GM12801 (cell line): ENCODE data around the gene CAPN9.

ENCODE experiments used
- CTCF ChIP-seq: IDR thresholded peaks from one replicate; pipeline ENCODE4 v1.5.1; 2011; ENCODE audit warnings: control low read depth; ENCODE audit not compliant: insufficient read length; ENCODE audit errors: extremely low read depth

The CAPN9 gene

DNA sequence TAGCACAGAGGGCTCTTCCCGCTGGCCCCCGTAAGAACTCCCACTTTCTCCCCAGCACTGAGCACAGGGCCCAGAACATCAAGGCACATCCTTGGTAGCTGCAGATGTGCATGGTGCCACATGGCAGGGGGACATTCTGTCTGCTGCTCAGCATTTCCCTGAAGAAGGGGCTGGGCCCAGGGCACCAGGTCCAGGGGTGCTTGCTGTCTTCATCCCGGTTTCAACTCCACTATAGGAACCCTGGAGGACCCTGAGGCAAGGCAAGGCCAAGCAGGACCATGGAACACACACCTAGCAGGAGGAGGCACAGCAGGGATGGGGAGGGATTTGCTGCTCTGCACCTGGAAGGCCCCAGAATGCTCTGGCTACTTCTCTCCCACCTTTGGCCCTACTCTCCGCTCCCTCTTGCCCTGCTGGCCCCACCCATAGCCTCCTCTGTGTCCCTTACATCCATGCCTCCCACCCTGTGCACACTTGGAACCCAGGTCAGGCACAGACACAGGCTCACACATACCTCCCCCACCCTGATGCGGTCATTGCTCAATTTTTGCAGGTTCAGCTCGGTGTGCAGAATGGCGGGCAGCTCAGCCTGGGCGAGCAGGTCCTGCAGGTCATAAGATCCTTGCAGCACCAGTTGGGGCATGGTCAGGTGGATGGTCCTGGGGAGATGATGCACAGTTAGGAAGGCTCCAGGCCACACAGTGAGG, 43.4 kb upstream of the CAPN9 start:
- no peak for TF ChIP-seq CTCF

- TF ChIP-seq CTCF: no peak
Measured at GRCh38 chr1:230704830-230705229, 42.4 kb upstream of the CAPN9 start.

DNA sequence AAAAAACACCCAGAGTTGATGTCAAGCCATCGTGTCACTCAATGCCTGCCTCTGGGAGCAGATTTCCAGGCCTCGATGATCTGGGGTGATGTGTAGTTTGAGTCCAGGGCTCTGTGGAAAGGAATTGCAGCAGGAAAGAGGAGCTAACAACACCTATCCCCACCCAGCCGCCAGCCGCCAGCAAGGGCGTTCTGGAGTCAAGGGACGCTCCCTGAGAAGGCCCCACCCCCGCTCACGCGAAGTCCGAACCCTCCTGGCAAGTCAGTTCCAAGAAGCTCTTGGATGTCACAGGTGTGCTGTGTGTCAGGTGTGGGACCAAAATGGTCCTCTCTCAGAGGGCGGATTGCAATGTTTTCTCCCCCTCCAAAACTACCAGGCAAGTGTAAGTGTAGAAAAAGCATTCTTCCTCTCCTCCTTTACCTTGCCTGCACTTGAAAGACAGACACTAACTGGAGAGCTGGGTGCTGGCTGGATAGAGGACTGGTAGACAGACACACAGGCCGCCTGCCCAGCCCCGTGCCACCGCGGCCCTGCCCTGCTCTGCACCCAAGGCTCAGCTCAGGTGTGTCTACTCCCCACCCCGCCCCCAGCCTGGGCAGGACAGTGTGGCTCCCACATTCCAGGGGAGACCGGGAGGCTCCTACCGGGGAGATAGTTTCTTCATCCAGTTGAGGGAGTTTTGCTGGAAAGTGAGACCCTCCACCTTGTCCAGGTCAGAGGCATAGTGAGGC, 41.7 kb upstream of the CAPN9 start:
- TF ChIP-seq CTCF: no peak

GRCh38 chr1:230706020-230706699, 41.0 kb upstream of the CAPN9 start:
- TF ChIP-seq CTCF: no peak

DNA sequence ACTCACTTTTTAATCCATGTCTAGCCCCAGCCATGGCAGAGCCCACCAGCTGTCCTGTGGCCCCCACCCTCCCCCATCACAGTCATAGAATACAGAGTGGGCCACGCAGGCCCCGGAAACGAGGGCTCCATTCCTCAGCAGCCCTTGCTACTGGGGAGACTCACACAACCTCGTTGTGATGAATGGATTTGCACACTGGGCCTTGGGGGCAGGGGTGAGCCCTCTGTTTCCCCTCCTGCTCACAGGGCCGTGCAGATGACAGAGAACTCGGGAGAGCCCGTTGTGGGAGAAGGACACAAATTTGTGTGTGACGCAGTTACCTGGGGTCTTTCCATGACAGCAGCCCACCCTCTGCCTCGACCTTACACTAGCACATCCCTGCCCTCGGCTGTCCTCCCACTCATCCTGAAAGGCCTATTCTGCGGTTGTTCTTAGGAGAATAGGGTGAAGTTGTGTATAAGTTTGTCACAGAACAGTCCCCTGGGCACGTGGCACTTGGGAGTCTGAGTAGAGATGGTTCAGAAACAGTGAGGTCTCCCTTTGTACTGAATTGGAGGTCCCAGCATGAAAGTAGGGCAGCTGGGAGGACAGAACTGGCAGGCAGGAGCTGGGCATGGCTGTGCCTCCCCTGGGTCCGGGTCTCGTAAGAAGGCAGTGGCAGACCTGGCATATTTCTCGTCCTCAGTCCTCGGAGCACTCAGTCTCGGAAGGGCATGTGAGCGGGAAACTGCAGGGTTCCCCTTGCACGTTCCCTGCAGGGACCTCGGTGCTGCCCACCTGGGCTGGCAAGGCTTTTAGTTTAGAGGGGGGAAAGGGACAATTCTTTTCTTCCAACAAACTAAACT, 40.1 kb upstream of the CAPN9 start:
- TF ChIP-seq CTCF: no peak

DNA sequence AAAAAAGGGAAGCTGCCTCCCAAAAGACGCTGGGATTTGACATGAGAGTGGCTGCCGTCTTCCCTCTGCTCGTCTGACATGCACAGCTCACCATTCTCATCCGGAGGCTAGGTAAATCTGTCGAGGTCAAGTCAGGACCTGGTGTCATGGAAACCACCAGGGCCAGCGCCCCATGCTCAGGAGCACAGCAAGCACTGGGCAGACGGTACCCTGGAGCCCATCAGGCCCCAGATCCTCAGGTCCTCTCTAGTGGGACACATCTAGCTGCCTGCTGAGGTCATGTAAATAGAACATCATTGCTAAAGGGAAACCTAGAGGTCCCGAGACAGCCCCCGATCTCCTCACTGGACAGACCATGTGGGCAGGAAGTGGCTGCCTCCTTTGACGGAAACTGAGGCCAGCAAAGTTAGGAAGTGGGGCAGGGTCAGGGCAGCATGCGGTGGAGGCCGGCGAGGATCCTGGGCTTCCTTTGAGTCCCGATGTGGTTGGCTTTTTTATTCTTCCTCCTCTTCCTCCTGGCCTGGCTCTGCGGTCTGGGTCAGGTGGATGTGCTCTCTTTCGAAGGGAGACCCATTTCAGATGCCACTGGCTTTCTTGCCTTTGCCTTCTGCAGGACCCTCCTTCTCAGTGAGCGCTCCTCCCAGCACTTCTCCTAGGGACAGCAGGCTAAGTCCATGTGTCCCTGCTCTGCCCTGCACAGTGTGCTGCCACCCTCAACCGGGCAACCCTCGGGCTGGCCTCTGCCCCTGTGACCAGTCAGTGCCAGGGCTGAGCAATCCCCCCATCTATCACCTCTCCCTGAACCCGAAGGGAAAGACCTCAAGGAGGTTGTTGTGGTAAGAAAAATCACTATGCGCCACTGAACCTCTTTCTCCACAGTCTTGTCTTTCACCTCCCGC, 39.2 kb upstream of the CAPN9 start:
- TF ChIP-seq CTCF: no peak
